DOHH2 (cell line): ENCODE results near the gene ERMN.
"Not testable (repeated sequence)": the region's sequence is repeated elsewhere in the genome, so short reads cannot be mapped to it uniquely, and the experiment has no call there.

Experiments used
- H3F3A ChIP-seq: fragments of 200-600 bp; sonication (generic), shearing (Covaris generic); 2 replicates; pipeline ENCODE4 v1.6.0; 2016; ENCODE audit warnings: antibody characterized with exemption, mild to moderate bottlenecking; ENCODE audit not compliant: control insufficient read depth, insufficient read depth
- H3K27ac ChIP-seq: fragments of 200-600 bp; sonication (generic); 2 replicates; pipeline ENCODE4 v1.5.1; 2014; ENCODE audit warnings: low read depth, mild to moderate bottlenecking, low read length, moderate library complexity
- H3K27me3 ChIP-seq: fragments of 200-600 bp; sonication (generic); 2 replicates; pipeline ENCODE4 v1.6.1; 2014; ENCODE audit warnings: mild to moderate bottlenecking, low read length, mixed read lengths; ENCODE audit not compliant: control insufficient read depth
- H3K36me3 ChIP-seq: fragments of 200-600 bp; sonication (generic); 2 replicates; pipeline ENCODE4 v1.6.1; 2014; ENCODE audit warnings: mild to moderate bottlenecking, low read length, moderate library complexity, mixed read lengths; ENCODE audit not compliant: control insufficient read depth
- H3K4me1 ChIP-seq: fragments of 200-600 bp; sonication (generic); 2 replicates; pipeline ENCODE4 v1.6.1; 2014; ENCODE audit warnings: mild to moderate bottlenecking, low read length, mixed read lengths; ENCODE audit not compliant: control insufficient read depth
- H3K4me2 ChIP-seq: fragments of 200-600 bp; sonication (generic); 2 replicates; pipeline ENCODE4 v1.6.0; 2014; ENCODE audit warnings: mild to moderate bottlenecking, low read length, moderate library complexity
- H3K4me3 ChIP-seq: fragments of 200-600 bp; sonication (generic); 2 replicates; pipeline ENCODE4 v1.5.1; 2014; ENCODE audit warnings: mild to moderate bottlenecking, low read length, mixed read lengths
- H3K79me2 ChIP-seq: fragments of 200-600 bp; sonication (generic); 2 replicates; pipeline ENCODE4 v1.6.1; 2014; ENCODE audit warnings: mild to moderate bottlenecking, low read length, mixed read lengths; ENCODE audit not compliant: control insufficient read depth
- H3K9me2 ChIP-seq: fragments of 200-600 bp; sonication (generic); replicated peaks from 2 replicates; pipeline ENCODE4 v1.6.1; 2014; ENCODE audit warnings: mild to moderate bottlenecking, low read length, mixed read lengths; ENCODE audit not compliant: control insufficient read depth
- H3K9me3 ChIP-seq: fragments of 200-600 bp; sonication (generic); 2 replicates; pipeline ENCODE4 v1.6.1; 2014; ENCODE audit warnings: antibody characterized with exemption, low read length, mixed read lengths; ENCODE audit not compliant: control insufficient read depth, insufficient read depth
- H4K20me1 ChIP-seq: fragments of 200-600 bp; sonication (generic); 2 replicates; pipeline ENCODE4 v1.6.0; 2014; ENCODE audit warnings: low read depth, mild to moderate bottlenecking, antibody characterized with exemption, low read length, moderate library complexity; ENCODE audit not compliant: control insufficient read depth, insufficient read depth
- EZH2phosphoT487 ChIP-seq: fragments of 200-600 bp; sonication (generic); IDR thresholded peaks from 2 replicates; pipeline ENCODE4 v1.6.1; 2017; ENCODE audit warnings: borderline replicate concordance, mild to moderate bottlenecking, antibody characterized with exemption, low read length, moderate library complexity, mixed read lengths
- TF ChIP-seq, protein P1 (sequence below): fragments of 200-600 bp; sonication (generic); IDR thresholded peaks from one replicate; pipeline ENCODE4 v1.5.1; 2014; ENCODE audit warnings: antibody characterized with exemption, mild to moderate bottlenecking, low read depth, low read length; ENCODE audit not compliant: poor library complexity, severe bottlenecking

ERMN gene, protein sequence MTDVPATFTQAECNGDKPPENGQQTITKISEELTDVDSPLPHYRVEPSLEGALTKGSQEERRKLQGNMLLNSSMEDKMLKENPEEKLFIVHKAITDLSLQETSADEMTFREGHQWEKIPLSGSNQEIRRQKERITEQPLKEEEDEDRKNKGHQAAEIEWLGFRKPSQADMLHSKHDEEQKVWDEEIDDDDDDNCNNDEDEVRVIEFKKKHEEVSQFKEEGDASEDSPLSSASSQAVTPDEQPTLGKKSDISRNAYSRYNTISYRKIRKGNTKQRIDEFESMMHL

DNA sequence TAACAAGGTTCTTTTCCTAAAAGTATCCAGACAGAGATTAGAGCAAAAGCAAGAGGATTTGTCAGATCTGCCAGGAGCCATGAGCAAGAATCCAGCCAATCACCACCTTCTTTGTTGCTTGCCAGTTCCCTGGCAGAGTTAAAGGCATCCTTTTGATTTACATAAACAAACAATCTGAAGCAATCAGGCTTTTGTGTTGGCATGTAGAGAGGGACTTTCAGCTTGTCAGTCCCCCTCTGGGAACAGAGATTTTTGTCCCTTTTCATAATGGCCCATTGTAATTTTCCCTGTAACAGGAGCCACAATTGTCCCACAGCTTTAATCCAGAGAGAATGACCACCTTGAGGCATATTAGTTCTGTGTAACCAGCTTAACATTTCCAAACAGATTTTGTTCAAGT is at the start of gene ERMN:
ERMN (minus strand) TSS at position 39 of the 400 bp plus-strand sequence. CDS start 182 bp downstream, outside the sequence.
- H3K4me2 ChIP-seq: no peak within 1 kb of the TSS
- no peak within 1 kb of the TSS for H3K4me3 ChIP-seq

DNA sequence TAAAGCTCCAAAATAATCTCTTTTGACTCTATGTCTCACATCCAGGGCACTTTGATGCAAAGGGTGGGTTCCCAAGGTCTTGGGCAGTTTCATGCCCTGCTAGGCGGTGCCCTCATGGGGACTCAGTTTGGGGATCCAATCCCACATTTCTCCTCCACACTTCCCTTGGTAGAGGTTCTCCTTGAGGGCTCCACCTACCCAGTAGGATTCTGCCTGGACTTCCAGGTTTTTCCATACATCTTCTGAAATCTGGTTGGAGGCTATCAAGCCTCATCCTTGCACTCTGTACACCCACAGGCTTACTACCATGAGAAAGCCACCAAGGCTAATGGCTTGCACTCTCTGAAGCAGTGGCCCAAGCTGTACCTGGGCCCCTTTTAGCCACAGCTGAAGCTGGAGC is 49.8 kb upstream of the ERMN start:
- Histone ChIP-seq H4K20me1 (no peaks in the 10 kb centered on the region), H3K27ac (no peak overlapping the region), H3K9me2 (no peaks in the 10 kb centered on the region), H3K79me2 (no peaks in the 10 kb centered on the region), H3K36me3 (peaks cover 8% of the 10 kb centered on the region; the same call in 1 of the 2 replicates), H3F3A (no peaks in the 10 kb centered on the region), H3K4me2 (no peak overlapping the region), H3K4me1 (0 out of 2 replicates have a peak, but pooled peaks cover 4% of the 10 kb centered on the region), H3K27me3 (no peaks in the 10 kb centered on the region), H3K9me3 (peaks cover 18% of the 10 kb centered on the region), H3K4me3 (no peak overlapping the region)
- no peak for TF ChIP-seq EZH2phosphoT487
- TF ChIP-seq, protein P1, sequence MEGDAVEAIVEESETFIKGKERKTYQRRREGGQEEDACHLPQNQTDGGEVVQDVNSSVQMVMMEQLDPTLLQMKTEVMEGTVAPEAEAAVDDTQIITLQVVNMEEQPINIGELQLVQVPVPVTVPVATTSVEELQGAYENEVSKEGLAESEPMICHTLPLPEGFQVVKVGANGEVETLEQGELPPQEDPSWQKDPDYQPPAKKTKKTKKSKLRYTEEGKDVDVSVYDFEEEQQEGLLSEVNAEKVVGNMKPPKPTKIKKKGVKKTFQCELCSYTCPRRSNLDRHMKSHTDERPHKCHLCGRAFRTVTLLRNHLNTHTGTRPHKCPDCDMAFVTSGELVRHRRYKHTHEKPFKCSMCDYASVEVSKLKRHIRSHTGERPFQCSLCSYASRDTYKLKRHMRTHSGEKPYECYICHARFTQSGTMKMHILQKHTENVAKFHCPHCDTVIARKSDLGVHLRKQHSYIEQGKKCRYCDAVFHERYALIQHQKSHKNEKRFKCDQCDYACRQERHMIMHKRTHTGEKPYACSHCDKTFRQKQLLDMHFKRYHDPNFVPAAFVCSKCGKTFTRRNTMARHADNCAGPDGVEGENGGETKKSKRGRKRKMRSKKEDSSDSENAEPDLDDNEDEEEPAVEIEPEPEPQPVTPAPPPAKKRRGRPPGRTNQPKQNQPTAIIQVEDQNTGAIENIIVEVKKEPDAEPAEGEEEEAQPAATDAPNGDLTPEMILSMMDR: no peak

More for the DNA sequence above, at the start of gene ERMN:
- Histone ChIP-seq H3K27me3 (no peaks in the 10 kb centered on the region), H3K27ac (no peak within 1 kb of the TSS), H3K79me2 (no peaks in the 10 kb centered on the region), H3K36me3 (no peaks in the 10 kb centered on the region), H3K4me1 (peaks cover 21% of the 10 kb centered on the region), H4K20me1 (no peaks in the 10 kb centered on the region), H3K9me3 (no peaks in the 10 kb centered on the region), H3K9me2 (no peaks in the 10 kb centered on the region), H3F3A (0 out of 2 replicates have a peak, but pooled peaks cover 2% of the 10 kb centered on the region)
- TF ChIP-seq, protein P1: no peak
- no peak for TF ChIP-seq EZH2phosphoT487

GRCh38 chr2:157368508-157368907 is 42.9 kb upstream of the ERMN start:
- H3K9me3 ChIP-seq, H3K36me3 ChIP-seq, H3F3A ChIP-seq, H3K27ac ChIP-seq, H3K4me3 ChIP-seq, H4K20me1 ChIP-seq, H3K4me2 ChIP-seq, H3K27me3 ChIP-seq, H3K79me2 ChIP-seq, H3K9me2 ChIP-seq: not testable (repeated sequence)
- H3K4me1 ChIP-seq: peaks cover 17% of the 10 kb centered on the region

DNA sequence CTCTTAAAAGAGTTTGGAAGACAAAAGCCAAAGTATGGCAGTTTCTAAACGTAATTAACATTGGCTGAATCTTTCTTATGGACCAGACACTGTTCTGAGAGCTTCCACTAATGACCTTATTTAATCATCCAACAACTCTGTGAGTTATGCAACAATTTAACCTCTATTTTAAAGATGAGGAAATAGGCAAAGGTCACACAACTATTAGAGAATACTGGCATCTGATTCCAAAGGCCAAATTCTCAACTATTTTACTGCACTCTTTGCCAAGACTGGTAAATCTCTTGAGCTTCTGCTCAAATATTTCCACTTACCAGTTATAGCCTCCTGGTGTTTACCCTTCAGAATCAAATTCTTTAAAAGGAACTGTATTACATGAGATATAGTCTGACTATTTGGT is 42.1 kb upstream of the ERMN start:
- H3K4me1 ChIP-seq: peaks cover 20% of the 10 kb centered on the region
- no peaks in the 10 kb centered on the region for H3K27me3 ChIP-seq
- no peaks in the 10 kb centered on the region for H4K20me1 ChIP-seq
- no peak overlapping the region for H3K27ac ChIP-seq
- peaks cover 3% of the 10 kb centered on the region; the same call in 1 of the 2 replicates for H3K9me3 ChIP-seq
- no peaks in the 10 kb centered on the region for H3K36me3 ChIP-seq
- H3K79me2 ChIP-seq: no peaks in the 10 kb centered on the region
- no peak for TF ChIP-seq EZH2phosphoT487
- TF ChIP-seq, protein P1: no peak
- H3K4me3 ChIP-seq: no peak overlapping the region
- no peak overlapping the region for H3K4me2 ChIP-seq
- no peaks in the 10 kb centered on the region for H3F3A ChIP-seq
- H3K9me2 ChIP-seq: no peaks in the 10 kb centered on the region
